SK-N-MC (cell line): ENCODE measurements around the gene CREB5.

ENCODE experiments used
- EZH2 ChIP-seq: fragments of 200-600 bp; sonication (generic); IDR thresholded peaks from one replicate; pipeline ENCODE4 v1.6.1; 2017; ENCODE audit warnings: antibody characterized with exemption
- POLR2AphosphoS5 ChIP-seq: IDR thresholded peaks from 2 replicates; pipeline ENCODE4 v1.6.1; 2012; ENCODE audit warnings: mild to moderate bottlenecking, low read depth, low read length, borderline replicate concordance

GRCh38 chr7:28505867-28506266 lies 93.5 kb downstream of the CREB5 start:
- no peak for TF ChIP-seq EZH2
- TF ChIP-seq POLR2AphosphoS5, result no peak
